ENCODE data around the gene TSEN2. TPM values are rescaled to one million over a fixed set of nuclear protein-coding genes. Genes with fewer than 3 reads are reported as not detected.

TSEN2 gene
- total and polyA plus RNA-seq, 9 of the 15 experiments (the other 6 are each of a cell fraction or from before 2014, with no cell fraction given) = 38.5 to 76.3 (median 46.6) TPM

GRCh38 chr3:12574131-12574530 is 89.9 kb downstream of the TSEN2 start:
- Histone ChIP-seq H3K36me3 (ENCODE audit: control insufficient read depth, insufficient read depth, low read length) (peaks cover 93% of the 10 kb centered on the region), H3K4me2 (ENCODE audit: insufficient read depth, low read length) (no peak overlapping the region), H3K27ac (ENCODE audit: extremely low read depth, low read depth, low read length) (no peak overlapping the region), H3K79me2 (ENCODE audit: control insufficient read depth, insufficient read depth, low read length) (no peaks in the 10 kb centered on the region), H3K9me1 (ENCODE audit: control insufficient read depth, insufficient read depth, low read length) (no peaks in the 10 kb centered on the region), H3K27me3 (ENCODE audit: control insufficient read depth in 2 of 2, insufficient read depth in 2 of 2, low read length in 2 of 2) (no peaks in the 10 kb centered on the region), H3K4me3 (no peak overlapping the region), H2AFZ (ENCODE audit: low read depth, low read length) (no peak overlapping the region), H3K9ac (ENCODE audit: insufficient read depth in 1 of 2, low read depth in 2 of 2, low read length in 2 of 2) (no peak overlapping the region), H3K9me3 (replicated peaks; ENCODE audit: control insufficient read depth, insufficient read depth, low read depth, low read length) (no peaks in the 10 kb centered on the region), H3K4me1 (replicated peaks in 1 of 2; ENCODE audit: control insufficient read depth in 2 of 2, insufficient read depth in 2 of 2, low read length in 2 of 2) (no peaks in the 10 kb centered on the region), H4K20me1 (replicated peaks; ENCODE audit: control insufficient read depth, insufficient read depth, low read length) (no peaks in the 10 kb centered on the region)
- 92% methylated on average over 6 of the region's 6 CpGs for WGBS (ENCODE audit: insufficient coverage, low coverage, missing lambda C conversion rate)
- TF ChIP-seq SP2 (IDR thresholded peaks at IDR 0.05; ENCODE audit: extremely low read depth, low read depth, low read length, poor library complexity, severe bottlenecking) = peak; percentile 1
- TF ChIP-seq RBBP5 (IDR thresholded peaks at IDR 0.05; ENCODE audit: borderline replicate concordance, insufficient read depth, low read length, poor library complexity, severe bottlenecking) = no peak
- BruUV-seq (replicated peaks) = no TSS peak
- FAIRE-seq (no peak), ATAC-seq (peak; percentile 24; the same call in 1 of the 3 replicates), DNase-seq (ENCODE audit: extremely low read depth in 1 of 4, low spot score in 3 of 4) (no peak)
- in situ Hi-C loops (cut with MboI) = no loop called here
- intact Hi-C loops (cut with micrococcal nuclease) = no loop called here
- POLR2A ChIA-PET = interaction anchor here (0.5 to 1.8 kb wide), 6 partner anchors 9 to 79 kb away, joined by 3 to 7 read pairs (median 4); no protein-coding TSS in a partner anchor
- CTCF ChIA-PET (ENCODE audit: low intra/inter-chr PET ratio) = no interaction called here

GRCh38 chr3:12574661-12575060 is 90.4 kb downstream of the TSEN2 start:
- CTCF ChIA-PET (ENCODE audit: low intra/inter-chr PET ratio) = no interaction called here
- TF ChIP-seq U2AF2 (optimal IDR thresholded peaks at IDR 0.05; ENCODE audit: low read depth, low read length) (no peak), CHAMP1 (IDR thresholded peaks at IDR 0.05) (no peak), KAT8 (IDR thresholded peaks at IDR 0.05; ENCODE audit: low read depth) (no peak), ZC3H4 (CRISPR knock-in tag; IDR thresholded peaks at IDR 0.05; ENCODE audit: borderline replicate concordance) (no peak), ZNF589 (CRISPR knock-in tag; IDR thresholded peaks at IDR 0.05; ENCODE audit: low read depth) (no peak), TAF7 (tag; IDR thresholded peaks at IDR 0.05) (no peak), NFATC3 (IDR thresholded peaks at IDR 0.05) (no peak), NR2C1 (IDR thresholded peaks at IDR 0.05) (no peak), NR2C1 (tag; IDR thresholded peaks at IDR 0.05) (no peak), ZNF280B (CRISPR knock-in tag; IDR thresholded peaks at IDR 0.05) (no peak)

More at GRCh38 chr3:12574661-12575060, 90.4 kb downstream of the TSEN2 start:
- Histone ChIP-seq H3K9me3 (replicated peaks; ENCODE audit: control insufficient read depth, insufficient read depth, low read depth, low read length) (no peaks in the 10 kb centered on the region), H3K79me2 (ENCODE audit: control insufficient read depth, insufficient read depth, low read length) (no peaks in the 10 kb centered on the region), H2AFZ (ENCODE audit: low read depth, low read length) (no peak overlapping the region), H3K36me3 (ENCODE audit: control insufficient read depth, insufficient read depth, low read length) (peaks cover 94% of the 10 kb centered on the region), H3K9me1 (ENCODE audit: control insufficient read depth, insufficient read depth, low read length) (no peaks in the 10 kb centered on the region), H4K20me1 (replicated peaks; ENCODE audit: control insufficient read depth, insufficient read depth, low read length) (no peaks in the 10 kb centered on the region), H3K9ac (ENCODE audit: insufficient read depth in 1 of 2, low read depth in 2 of 2, low read length in 2 of 2) (no peak overlapping the region; a peak in 1 of 4 replicates), H3K27me3 (ENCODE audit: control insufficient read depth in 2 of 2, insufficient read depth in 2 of 2, low read length in 2 of 2) (no peaks in the 10 kb centered on the region), H3K4me2 (ENCODE audit: insufficient read depth, low read length) (no peak overlapping the region), H3K27ac (ENCODE audit: extremely low read depth, low read depth, low read length) (no peak overlapping the region), H3K4me1 (replicated peaks in 1 of 2; ENCODE audit: control insufficient read depth in 2 of 2, insufficient read depth in 2 of 2, low read length in 2 of 2) (no peaks in the 10 kb centered on the region; a peak in 2 of 5 replicates), H3K4me3 (no peak overlapping the region)
- no peak for FAIRE-seq
- in situ Hi-C loops (cut with MboI) = no loop called here
- DNase-seq (ENCODE audit: extremely low read depth in 1 of 4, low spot score in 3 of 4) = no peak
- no peak for ATAC-seq
- intact Hi-C loops (cut with micrococcal nuclease) = no loop called here
- BruUV-seq (replicated peaks) = no TSS peak
- WGBS (ENCODE audit: insufficient coverage, low coverage, missing lambda C conversion rate) = 88% methylated on average over 7 of the region's 7 CpGs
- POLR2A ChIA-PET = interaction anchor here (0.5 to 1.8 kb wide), 7 partner anchors 8 to 78 kb away, joined by 3 to 7 read pairs (median 3); no protein-coding TSS in a partner anchor

All from K562 (cell line).